GM19240 (cell line): ENCODE data around the gene ABCC9.

Source experiments
- DNase-seq: peaks from one replicate; pipeline ENCODE4 v3.0.0; 2011; ENCODE audit warnings: low spot score; ENCODE audit not compliant: insufficient read length

The ABCC9 gene

DNA sequence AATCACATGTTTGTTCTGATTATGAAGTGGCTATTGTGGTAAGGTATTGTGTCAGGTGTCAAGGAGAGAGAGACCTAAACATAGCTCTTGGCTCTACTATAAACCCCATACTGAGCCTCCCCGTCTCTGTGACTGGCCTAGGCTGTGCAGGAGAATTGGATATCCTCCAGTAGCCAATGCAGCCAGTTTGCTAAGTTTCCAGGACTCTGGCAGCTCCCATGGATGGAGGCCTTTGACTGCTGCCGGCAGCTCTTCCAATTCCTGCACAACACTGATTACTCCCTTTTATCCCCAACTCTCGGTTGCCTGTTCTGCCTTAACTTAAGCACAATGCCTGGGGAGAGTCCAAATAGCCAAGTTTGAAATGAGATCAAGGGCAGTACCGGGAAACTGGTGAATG, 59.3 kb downstream of the ABCC9 start:
- DNase-seq: no peak

DNA sequence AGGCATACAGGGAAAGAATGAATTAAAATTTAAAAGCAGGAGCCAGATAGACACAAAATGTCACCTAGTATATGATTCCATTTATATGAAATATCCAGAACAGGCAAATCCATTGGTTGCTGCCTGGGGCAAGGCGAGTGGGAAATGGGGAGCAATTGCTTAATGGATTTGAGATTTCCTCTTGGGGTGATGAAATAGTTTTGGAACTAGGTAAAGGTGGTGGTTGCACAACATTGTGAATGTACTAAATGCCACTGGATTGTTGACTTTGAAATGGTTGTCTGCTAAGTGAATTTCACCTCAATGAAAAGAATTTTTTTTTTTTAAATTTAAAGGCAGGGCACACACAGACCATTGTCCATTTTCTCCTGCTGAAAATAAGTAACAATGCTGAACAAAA, 61.9 kb downstream of the ABCC9 start:
- DNase-seq: no peak

DNA sequence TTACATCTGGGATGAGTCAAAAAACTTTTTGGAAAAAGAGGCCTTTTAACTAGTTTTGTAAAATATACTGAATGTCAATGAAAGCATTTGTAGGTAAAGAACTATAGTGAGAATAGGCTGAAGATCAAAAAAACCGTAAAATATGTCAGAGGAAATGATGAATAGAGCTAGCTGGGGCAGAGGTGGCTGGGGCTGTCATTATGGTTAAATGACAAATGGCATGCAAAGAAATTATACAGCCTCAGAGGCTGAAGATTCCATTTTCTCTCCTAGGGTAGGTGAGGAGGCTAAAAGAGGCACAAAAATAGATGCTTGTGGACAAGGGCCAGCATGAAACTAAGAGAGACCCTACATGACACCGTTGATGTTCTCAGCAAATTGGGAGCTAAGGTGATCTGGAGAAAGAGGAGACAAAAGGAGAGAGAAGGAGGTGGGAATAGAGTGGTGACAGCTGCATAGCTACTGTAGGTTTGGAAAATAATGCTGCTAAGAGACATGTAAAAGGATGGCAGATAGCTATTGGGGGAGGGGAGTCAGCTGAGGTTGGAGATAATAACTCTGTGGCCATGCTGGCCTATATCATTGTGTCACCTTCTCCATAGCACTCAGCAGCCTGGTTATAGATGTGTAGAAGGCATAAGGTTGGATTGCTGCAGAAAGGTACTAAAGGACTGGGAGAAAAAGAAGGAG, 63.8 kb downstream of the ABCC9 start:
- DNase-seq: no peak

DNA sequence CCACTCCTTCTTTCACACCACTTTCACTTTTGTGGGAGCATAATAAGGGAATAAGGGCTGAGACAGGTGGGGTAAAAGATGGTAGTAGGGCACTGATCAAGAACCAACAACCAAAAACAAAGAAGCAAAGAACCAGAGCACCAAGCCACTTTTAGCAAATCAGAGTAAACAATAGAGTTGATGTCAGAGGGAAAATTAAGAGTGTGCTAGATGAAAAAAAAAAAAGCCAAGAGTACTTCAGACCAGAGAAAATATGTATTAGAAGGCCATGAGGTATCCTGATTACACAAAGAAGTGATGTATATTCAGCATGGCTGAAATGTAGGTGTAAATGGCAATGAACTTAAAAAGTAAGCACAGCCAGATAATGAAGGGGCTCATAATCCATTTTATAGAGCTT, 75.4 kb downstream of the ABCC9 start:
- no peak for DNase-seq

- no peak for DNase-seq
Measured at GRCh38 chr12:21860534-21860933, 80.7 kb downstream of the ABCC9 start.

GRCh38 chr12:21860128-21860527, 81.1 kb downstream of the ABCC9 start:
- DNase-seq: no peak

GRCh38 chr12:21852251-21852650, 89.0 kb downstream of the ABCC9 start:
- no peak for DNase-seq

GRCh38 chr12:21851151-21851550, 90.1 kb downstream of the ABCC9 start:
- no peak for DNase-seq

- no peak for DNase-seq
Measured at GRCh38 chr12:21850419-21850818, 90.8 kb downstream of the ABCC9 start.

DNA sequence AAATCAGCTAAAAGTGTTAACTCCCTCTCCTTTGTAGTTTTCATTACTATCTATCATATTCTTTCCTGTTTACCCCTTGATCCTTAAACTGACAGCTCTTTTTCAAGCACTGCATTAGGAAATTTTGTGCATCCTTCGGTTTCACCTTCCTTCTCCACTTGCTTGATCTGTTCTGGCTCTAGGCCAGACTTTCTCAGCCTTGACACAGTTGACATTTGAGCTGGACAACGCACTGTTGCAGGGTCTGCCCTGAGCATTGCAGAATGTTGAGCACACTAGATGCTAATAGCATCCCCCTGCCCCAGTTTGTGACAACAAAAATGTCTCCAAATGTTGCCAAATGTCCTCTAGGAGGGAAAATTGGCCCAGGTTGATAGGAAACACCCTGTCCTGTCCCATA, 91.3 kb downstream of the ABCC9 start:
- no peak for DNase-seq

DNA sequence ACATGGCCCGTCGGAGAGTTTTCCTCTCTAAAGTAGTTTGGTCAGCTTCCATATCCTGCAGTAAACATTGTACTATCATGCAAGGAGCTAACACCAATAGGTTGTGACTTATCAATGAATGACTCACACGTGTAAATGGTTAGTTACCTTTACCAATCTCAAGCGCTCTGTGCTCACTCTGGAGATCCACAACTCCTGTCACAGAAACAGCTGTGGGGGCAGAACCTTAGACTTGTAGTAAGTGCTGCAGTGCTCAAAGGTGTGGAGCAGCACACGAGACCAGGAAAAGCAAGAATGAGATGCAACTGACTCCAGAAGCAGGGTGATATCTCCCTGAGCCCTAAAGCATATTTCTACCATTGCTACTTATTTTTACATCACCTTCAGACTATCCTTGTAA, 93.0 kb downstream of the ABCC9 start:
- no peak for DNase-seq

DNA sequence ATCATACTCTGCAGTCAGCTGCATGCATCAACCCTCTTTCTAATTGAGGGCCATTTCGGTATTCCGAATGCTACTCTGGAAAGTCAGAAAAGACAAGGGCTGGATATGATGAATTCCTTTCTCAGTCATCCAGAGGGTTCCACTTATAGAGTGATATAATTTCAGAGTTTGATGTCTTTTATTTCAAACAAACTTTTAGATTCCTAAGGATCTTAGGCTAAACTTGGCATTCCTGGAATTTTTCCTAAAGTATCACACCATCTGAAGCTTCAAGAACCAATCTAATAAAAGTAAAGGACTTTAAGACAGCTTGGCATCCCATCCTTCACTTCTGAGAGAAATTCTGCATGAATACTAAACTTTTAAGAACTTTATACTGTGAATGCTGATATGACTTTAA, 97.4 kb downstream of the ABCC9 start:
- no peak for DNase-seq

DNA sequence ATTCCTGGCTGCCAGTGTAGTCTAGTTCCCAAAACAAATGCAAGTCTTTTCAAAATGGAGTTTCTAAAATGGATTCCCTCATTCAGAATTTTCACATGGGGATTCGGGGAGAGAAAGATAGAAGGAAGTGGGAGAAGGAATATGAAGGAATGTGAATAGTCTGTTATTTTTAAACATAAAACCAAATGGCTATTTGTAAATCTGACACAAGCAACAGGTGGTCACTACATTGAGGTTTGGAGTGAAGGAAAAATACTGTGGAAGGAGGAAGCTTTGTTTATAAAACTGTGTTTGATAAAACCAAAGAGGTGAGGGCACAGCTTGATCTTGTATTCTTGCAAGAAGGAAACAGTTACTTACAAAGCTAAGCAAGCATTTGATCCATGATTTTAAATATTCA, 101.5 kb downstream of the ABCC9 start:
- DNase-seq: no peak

DNA sequence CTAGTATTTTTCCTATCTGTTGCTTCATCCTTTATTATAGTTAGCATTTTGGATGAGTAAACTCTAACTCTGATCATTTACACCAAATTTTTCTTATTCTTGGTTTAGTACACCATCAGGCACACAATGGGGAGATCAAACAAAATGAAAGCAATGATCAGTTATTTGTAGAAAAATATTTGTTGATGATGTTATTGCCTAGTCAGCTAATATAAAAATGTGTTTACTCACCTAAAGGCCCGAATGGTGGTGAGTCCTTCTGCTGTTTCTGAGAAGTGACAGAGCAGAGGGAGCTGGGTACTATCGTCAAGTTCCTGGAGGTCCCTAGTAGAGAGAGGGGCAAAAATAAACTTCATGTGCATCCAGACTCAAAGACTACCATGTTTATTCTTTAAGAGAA, 103.4 kb downstream of the ABCC9 start:
- DNase-seq: no peak

- no peak for DNase-seq
Measured at GRCh38 chr12:21831791-21832344, 109.4 kb downstream of the ABCC9 start.

DNA sequence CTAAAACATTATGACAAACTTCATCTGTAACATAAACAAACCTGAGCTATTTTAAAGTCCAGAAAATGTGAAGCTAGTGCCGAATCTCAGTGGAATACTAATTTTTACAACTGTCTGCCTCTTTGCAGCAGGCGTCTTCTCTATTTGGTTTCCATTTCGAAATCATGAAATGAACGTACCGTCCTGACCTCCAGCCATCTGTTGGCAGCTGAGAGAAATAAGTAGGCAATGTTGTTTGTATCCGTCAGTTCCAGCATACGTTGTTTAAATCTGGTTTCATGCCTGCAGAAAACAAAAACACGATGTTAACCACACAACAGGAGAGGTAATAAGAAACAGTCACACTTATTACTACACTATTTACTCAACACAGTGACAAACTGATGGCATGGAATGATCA, 112.4 kb downstream of the ABCC9 start:
- no peak for DNase-seq

DNA sequence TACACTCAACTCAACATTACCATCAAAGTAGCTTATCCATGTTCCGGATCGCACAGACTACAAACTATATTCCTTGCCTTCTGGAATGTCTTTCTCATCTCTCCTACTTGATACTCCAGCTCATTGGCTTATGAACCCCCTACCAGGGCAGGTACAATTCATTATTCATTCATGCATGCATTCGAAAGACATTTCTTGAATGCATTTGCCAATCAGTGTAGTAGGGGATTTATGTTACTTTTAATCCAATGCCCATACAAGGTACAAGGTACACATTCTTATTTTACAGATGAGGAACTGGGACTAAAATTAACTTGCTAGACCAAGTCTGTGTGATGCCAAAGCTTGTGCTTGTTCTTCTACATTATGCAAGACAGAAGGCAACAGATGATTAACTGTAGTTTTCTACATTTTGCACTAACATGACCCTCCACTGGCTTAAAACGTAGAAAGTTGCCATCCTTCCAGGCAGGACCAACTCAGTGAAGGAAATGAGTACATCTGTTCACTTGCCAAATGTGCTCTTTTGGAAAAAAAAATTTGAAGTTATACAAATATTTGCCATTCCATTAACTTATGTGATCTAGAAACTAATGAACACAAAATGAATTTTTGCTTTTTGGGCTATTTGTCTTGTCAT, 113.0 kb downstream of the ABCC9 start:
- DNase-seq: no peak

GRCh38 chr12:21827083-21827482, 114.1 kb downstream of the ABCC9 start:
- DNase-seq: no peak

DNA sequence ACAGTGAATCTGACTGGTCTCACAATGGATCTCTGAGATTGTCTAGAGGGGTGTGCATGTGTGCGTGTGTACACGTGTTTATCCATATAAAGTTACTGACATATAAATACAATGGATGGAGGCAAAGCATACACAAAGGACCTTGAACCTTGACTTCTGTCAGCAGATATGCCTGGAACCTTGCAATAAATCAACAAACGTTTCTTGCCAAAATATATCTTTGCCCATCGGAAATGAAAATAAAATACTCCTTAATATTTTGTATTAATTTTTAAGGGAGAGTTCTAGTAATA, 114.7 kb downstream of the ABCC9 start:
- no peak for DNase-seq

DNA sequence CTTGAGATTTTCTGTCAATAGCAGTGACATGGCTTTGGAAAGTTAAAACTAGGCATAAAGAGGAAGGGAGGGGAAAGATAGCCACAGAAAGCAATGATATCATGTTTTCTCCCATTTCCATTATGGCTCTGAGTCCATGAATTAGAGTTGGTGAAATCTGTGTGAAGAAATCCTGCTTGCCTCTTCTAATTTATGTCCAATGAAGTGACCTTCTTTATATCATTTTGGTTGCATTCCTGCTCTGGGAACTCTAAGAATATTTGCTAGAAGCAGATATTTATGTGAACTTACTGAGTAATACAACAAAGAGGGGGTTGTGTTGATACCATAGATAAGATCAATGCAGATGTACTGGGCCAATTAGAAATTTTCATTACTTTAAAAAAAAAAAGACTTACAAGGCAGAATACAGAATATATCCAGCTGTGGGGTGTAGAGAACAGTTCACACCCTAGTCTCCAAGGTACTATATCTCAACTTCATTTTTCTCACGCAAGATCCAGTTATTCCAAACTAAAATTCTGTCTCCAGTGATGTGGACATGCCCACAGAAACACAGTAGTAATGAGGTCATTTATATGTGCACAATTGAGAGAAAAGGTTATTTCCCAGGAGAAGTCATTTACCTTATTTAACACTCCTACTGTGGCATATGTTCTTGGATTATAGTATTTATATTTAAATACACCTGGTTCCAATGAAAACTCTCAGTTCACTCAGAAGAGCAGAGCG, 115.2 kb downstream of the ABCC9 start:
- DNase-seq: no peak

DNA sequence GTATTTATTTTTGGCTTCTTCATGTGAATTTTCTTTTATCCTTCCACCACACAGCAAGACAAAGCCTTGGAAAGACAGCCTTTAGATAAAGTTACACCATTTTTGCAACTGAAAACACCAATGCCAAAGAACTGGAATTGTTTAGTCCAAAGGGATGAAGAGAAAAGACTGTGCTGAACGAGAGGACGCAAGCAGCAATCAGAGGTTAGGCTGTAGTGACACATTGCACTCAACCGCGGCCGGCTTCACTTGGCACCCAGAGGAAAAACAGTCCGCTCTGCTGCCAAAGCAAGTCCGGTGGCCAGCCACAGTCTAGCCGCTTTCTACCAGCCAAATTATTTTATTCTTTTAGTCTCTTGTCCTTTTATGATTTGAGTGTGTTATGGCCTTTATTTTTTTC, 117.6 kb downstream of the ABCC9 start:
- DNase-seq: no peak

- no peak for DNase-seq
Measured at GRCh38 chr12:21819678-21820077, 121.5 kb downstream of the ABCC9 start.

DNA sequence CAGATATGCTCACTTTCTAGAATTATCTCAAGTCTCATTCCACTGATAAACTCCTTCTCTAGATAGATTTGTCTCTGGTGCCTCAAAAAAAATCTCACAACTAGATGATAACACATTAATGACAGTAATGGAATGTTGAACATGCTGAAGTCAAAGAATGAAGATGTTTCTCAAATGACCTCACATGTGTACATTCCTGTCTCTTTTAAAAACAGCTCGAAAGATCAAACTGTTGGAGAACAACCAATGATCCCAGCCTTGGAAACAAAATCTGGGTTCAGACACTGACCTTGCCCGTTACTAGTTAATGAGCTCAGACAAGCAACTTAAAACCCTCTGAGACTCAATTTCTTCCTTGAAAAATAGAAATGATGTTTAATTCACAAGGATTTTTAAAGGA, 122.0 kb downstream of the ABCC9 start:
- DNase-seq: no peak
